Thymus (tissue), 11 donors: ENCODE measurements around the gene DUSP16. TPM values are rescaled to one million over a fixed set of nuclear protein-coding genes. Genes with fewer than 3 reads are reported as not detected.
A peak's percentile ranks its signal among the peaks of the same experiment; 100 is the strongest.
"Not testable (repeated sequence)": the region's sequence is repeated elsewhere in the genome, so short reads cannot be mapped to it uniquely, and the experiment has no call there.

Source experiments
- DNase-seq, 9 donors: peaks; one replicate each; pipeline ENCODE4 v3.0.0-alpha.2; 2013; ENCODE audit warnings: low spot score in 9 of 9, low read depth in 6 of 9, missing footprints in 1 of 9
- H3K27ac ChIP-seq, 2 donors: one replicate each; pipeline ENCODE4 v1.5.1; 2013; ENCODE audit warnings: control low read depth in 1 of 2, low read depth in 1 of 2, low read length in 1 of 2, mild to moderate bottlenecking in 1 of 2, moderate library complexity in 1 of 2
- H3K27me3 ChIP-seq, 2 donors: one replicate each; pipeline ENCODE4 v1.5.1; 2013; ENCODE audit warnings: low read length in 1 of 2; ENCODE audit not compliant: control insufficient read depth in 2 of 2, insufficient read depth in 1 of 2
- H3K36me3 ChIP-seq, 2 donors: one replicate each; pipeline ENCODE4 v1.5.1; 2013; ENCODE audit warnings: low read length in 1 of 2, mild to moderate bottlenecking in 1 of 2, moderate library complexity in 1 of 2; ENCODE audit not compliant: control insufficient read depth in 2 of 2, insufficient read depth in 2 of 2
- H3K4me1 ChIP-seq, 2 donors: one replicate each; pipeline ENCODE4 v1.5.1; 2013; ENCODE audit warnings: low read length in 2 of 2; ENCODE audit not compliant: control insufficient read depth in 2 of 2, insufficient read depth in 2 of 2
- H3K4me3 ChIP-seq, 2 donors: one replicate each; pipeline ENCODE4 v1.5.1; 2013; ENCODE audit warnings: low read length in 2 of 2, control low read depth in 1 of 2, mild to moderate bottlenecking in 1 of 2
- H3K9me3 ChIP-seq, 2 donors: one replicate each; pipeline ENCODE4 v1.5.1; 2013; ENCODE audit warnings: low read length in 1 of 2, mild to moderate bottlenecking in 1 of 2; ENCODE audit not compliant: control insufficient read depth in 2 of 2, insufficient read depth in 1 of 2
- WGBS: extraction: QIAGEN DNeasy Blood & Tissue Kit; methylation state at CpG from one replicate; pipeline ENCODE4 v1.1.7; 2013; 5-methylcytosine and 5-hydroxymethylcytosine counted together
- polyA plus RNA-seq: library from polyadenylated mRNA; stranded (reverse); fragments of 200-250 nt; gene quantifications from one replicate; pipeline ENCODE4 v1.2.3, GENCODE V29; 2013
- total RNA-seq: library from RNA; stranded (reverse); fragments of 120-200 nt; gene quantifications from one replicate; pipeline ENCODE4 v1.2.4, GENCODE V29; 2013
- donor health status: healthy.

DUSP16 gene
- total and polyA plus RNA-seq, 2 donors = 18.2 to 19.1 TPM

GRCh38 chr12:12572659-12573058 is 10.0 kb upstream of the DUSP16 start:
- H3K27me3 ChIP-seq = no peaks in the 10 kb centered on the region
- DNase-seq = no peak
- H3K4me1 ChIP-seq = no peaks in the 10 kb centered on the region
- H3K27ac ChIP-seq = peak overlapping the region in 1 of 2 donors; percentile 33
- H3K36me3 ChIP-seq = no peaks in the 10 kb centered on the region
- no peaks in the 10 kb centered on the region for H3K9me3 ChIP-seq
- 98% methylated on average over 3 of the region's 3 CpGs for WGBS
- H3K4me3 ChIP-seq = no peak overlapping the region

- DNase-seq, H3K9me3 ChIP-seq: not testable (repeated sequence)
- 94% methylated on average over 21 of the region's 32 CpGs for WGBS
These were observed 3.3 kb upstream of the DUSP16 start for GRCh38 chr12:12565971-12566370.

GRCh38 chr12:12564911-12565310 is 2.2 kb upstream of the DUSP16 start:
- Histone ChIP-seq H3K27ac (no peak overlapping the region), H3K9me3 (peaks cover 0 to 6% of the 10 kb centered on the region in 2 donors), H3K4me1 (peaks cover 7 to 22% of the 10 kb centered on the region in 2 donors), H3K27me3 (no peaks in the 10 kb centered on the region), H3K4me3 (no peak overlapping the region), H3K36me3 (no peaks in the 10 kb centered on the region)
- 93% methylated on average over 1 of the region's 1 CpG for WGBS
- DNase-seq = no peak

More at GRCh38 chr12:12565971-12566370, 3.3 kb upstream of the DUSP16 start:
- not testable (repeated sequence) for H3K36me3 ChIP-seq, H3K4me3 ChIP-seq, H3K27ac ChIP-seq, H3K27me3 ChIP-seq
- peaks cover 6 to 18% of the 10 kb centered on the region in 2 donors for H3K4me1 ChIP-seq

GRCh38 chr12:12563290-12563928 is 746 bp upstream of the DUSP16 start:
- H3K27me3 ChIP-seq = no peaks in the 10 kb centered on the region
- no peaks in the 10 kb centered on the region for H3K36me3 ChIP-seq
- peak overlapping the region; percentile 69 to 97 for H3K4me3 ChIP-seq
- peaks cover 10 to 22% of the 10 kb centered on the region in 2 donors for H3K4me1 ChIP-seq
- peak overlapping the region; percentile 95 to 98 for H3K27ac ChIP-seq
- DNase-seq = peak in 2 of 9 donors; percentile 9 to 30
- peaks cover 0 to 6% of the 10 kb centered on the region in 2 donors for H3K9me3 ChIP-seq
- 88% methylated on average over 11 of the region's 11 CpGs for WGBS

- H3K9me3 ChIP-seq = peaks cover 0 to 6% of the 10 kb centered on the region in 2 donors
- under 1% methylated on average over 45 of the region's 45 CpGs for WGBS
- DNase-seq = peak in 2 of 9 donors; percentile 44
These were observed 613 bp downstream of the DUSP16 start for GRCh38 chr12:12562016-12562483.

GRCh38 chr12:12561371-12562015 is 1.2 kb downstream of the DUSP16 start:
- under 1% methylated on average over 60 of the region's 60 CpGs for WGBS
- H3K9me3 ChIP-seq = peaks cover 0 to 6% of the 10 kb centered on the region in 2 donors
- peak in 4 of 9 donors; percentile 39 to 54 (median 46) for DNase-seq

More at GRCh38 chr12:12562016-12562483, 613 bp downstream of the DUSP16 start:
- Histone ChIP-seq H3K27ac (peak overlapping the region; percentile 95 to 99), H3K27me3 (no peaks in the 10 kb centered on the region), H3K36me3 (no peaks in the 10 kb centered on the region), H3K4me3 (peak overlapping the region; percentile 69 to 97), H3K4me1 (peaks cover 12 to 22% of the 10 kb centered on the region in 2 donors)

GRCh38 chr12:12560587-12561370 is 1.9 kb downstream of the DUSP16 start:
- peak; percentile 50 to 93 (median 76) for DNase-seq
- H3K27me3 ChIP-seq = no peaks in the 10 kb centered on the region
- WGBS = 28% methylated on average over 9 of the region's 9 CpGs
- H3K4me3 ChIP-seq = peak overlapping the region; percentile 69 to 97
- peak overlapping the region; percentile 95 to 99 for H3K27ac ChIP-seq
- peaks cover 0 to 6% of the 10 kb centered on the region in 2 donors for H3K9me3 ChIP-seq
- H3K36me3 ChIP-seq = no peaks in the 10 kb centered on the region
- H3K4me1 ChIP-seq = peaks cover 12 to 22% of the 10 kb centered on the region in 2 donors

More at GRCh38 chr12:12561371-12562015, 1.2 kb downstream of the DUSP16 start:
- Histone ChIP-seq H3K4me3 (peak overlapping the region; percentile 69 to 97), H3K36me3 (no peaks in the 10 kb centered on the region), H3K4me1 (peaks cover 12 to 22% of the 10 kb centered on the region in 2 donors), H3K27me3 (no peaks in the 10 kb centered on the region), H3K27ac (peak overlapping the region; percentile 95 to 99)

GRCh38 chr12:12559719-12560296 is 2.9 kb downstream of the DUSP16 start:
- DNase-seq = no peak
- WGBS = 91% methylated on average over 3 of the region's 3 CpGs
- Histone ChIP-seq H3K9me3 (no peaks in the 10 kb centered on the region), H3K4me3 (peak overlapping the region; percentile 27 to 69), H3K27me3 (no peaks in the 10 kb centered on the region), H3K27ac (no peak overlapping the region), H3K4me1 (peaks cover 12 to 22% of the 10 kb centered on the region in 2 donors), H3K36me3 (no peaks in the 10 kb centered on the region)
